ENCODE measurements around the gene PARP11.

- TF ChIP-seq CTCF (IDR thresholded peaks at IDR 0.05) (no peak), POLR2A (IDR thresholded peaks at IDR 0.05) (no peak)
Measured at GRCh38 chr12:3832738-3833137, 40.5 kb downstream of the PARP11 start.

Data from uterus (tissue), 2 donors.